Hematopoietic multipotent progenitor cell treated with erythropoietin and hydrocortisone succinate and interleukin-3 and kit ligand, for 8 days (in vitro differentiated cells): ENCODE data around the gene RBM48.
A peak's percentile ranks its signal among the peaks of the same experiment; 100 is the strongest.

ENCODE experiments used
- DNase-seq: peaks from one replicate; pipeline ENCODE4 v3.0.0-alpha.2; 2015

The RBM48 gene

GRCh38 chr7:92546856-92547497, 18.4 kb downstream of the RBM48 start:
- DNase-seq = no peak

GRCh38 chr7:92547579-92547978, 19.0 kb downstream of the RBM48 start:
- DNase-seq = no peak

- no peak for DNase-seq
These were observed 21.6 kb downstream of the RBM48 start for GRCh38 chr7:92550194-92550593.

GRCh38 chr7:92557249-92557648, 28.7 kb downstream of the RBM48 start:
- DNase-seq = no peak

- DNase-seq = no peak
These were observed 29.3 kb downstream of the RBM48 start for GRCh38 chr7:92557808-92558362.

GRCh38 chr7:92560602-92561001, 32.0 kb downstream of the RBM48 start:
- DNase-seq = peak; percentile 25

- no peak for DNase-seq
These were observed 34.8 kb downstream of the RBM48 start for GRCh38 chr7:92563345-92563744.

- DNase-seq = no peak
These were observed 38.9 kb downstream of the RBM48 start for GRCh38 chr7:92567460-92567859.

- no peak for DNase-seq
These were observed 40.5 kb downstream of the RBM48 start for GRCh38 chr7:92569137-92569536.

- DNase-seq = no peak
These were observed 47.7 kb downstream of the RBM48 start for GRCh38 chr7:92576296-92576695.

- DNase-seq = no peak
These were observed 54.4 kb downstream of the RBM48 start for GRCh38 chr7:92582948-92583347.

- DNase-seq = no peak
These were observed 56.4 kb downstream of the RBM48 start for GRCh38 chr7:92584953-92585352.

- peak; percentile 35 for DNase-seq
These were observed 57.8 kb downstream of the RBM48 start for GRCh38 chr7:92586403-92586802.

- DNase-seq = peak; percentile 64
These were observed 58.2 kb downstream of the RBM48 start for GRCh38 chr7:92586841-92587240.
